OCI-LY1 (cell line): ENCODE results near the gene AARSD1.
"Not testable (repeated sequence)": the region's sequence is repeated elsewhere in the genome, so short reads cannot be mapped to it uniquely, and the experiment has no call there.

Experiments
- CTCF ChIP-seq: fragments of 200-600 bp; sonication (generic), shearing (Covaris generic); IDR thresholded peaks from 2 replicates; pipeline ENCODE4 v1.5.1; 2017; ENCODE audit warnings: mild to moderate bottlenecking, antibody characterized with exemption, low read length, moderate library complexity, mixed read lengths
- EZH2 ChIP-seq: fragments of 200-600 bp; sonication (generic), shearing (Covaris generic); IDR thresholded peaks from 2 replicates; pipeline ENCODE4 v1.8.0; 2017; ENCODE audit warnings: borderline replicate concordance, mixed run types, mild to moderate bottlenecking, antibody characterized with exemption, low read length, moderate library complexity, mixed read lengths

DNA sequence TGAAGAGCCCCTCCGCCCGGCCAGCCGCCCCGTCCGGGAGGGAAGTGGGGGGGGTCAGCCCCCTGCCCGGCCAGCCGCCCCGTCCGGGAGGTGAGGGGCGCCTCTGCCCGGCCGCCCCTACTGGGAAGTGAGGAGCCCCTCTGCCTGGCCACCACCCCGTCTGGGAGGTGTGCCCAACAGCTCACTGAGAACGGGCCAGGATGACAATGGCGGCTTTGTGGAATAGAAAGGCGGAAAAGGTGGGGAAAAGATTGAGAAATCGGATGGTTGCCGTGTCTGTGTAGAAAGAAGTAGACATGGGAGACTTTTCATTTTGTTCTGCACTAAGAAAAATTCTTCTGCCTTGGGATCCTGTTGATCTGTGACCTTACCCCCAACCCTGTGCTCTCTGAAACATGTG is 9.1 kb upstream of the AARSD1 start:
- not testable (repeated sequence) for TF ChIP-seq CTCF, EZH2
